Hepatocyte (in vitro differentiated cells): ENCODE data around the gene CIAO3.
"Not testable (repeated sequence)": the region's sequence is repeated elsewhere in the genome, so short reads cannot be mapped to it uniquely, and the experiment has no call there.

ENCODE experiments used
- EZH2 ChIP-seq: fragments of 200-600 bp; sonication (generic); IDR thresholded peaks from 2 replicates; pipeline ENCODE4 v1.6.1; 2016; ENCODE audit warnings: antibody characterized with exemption, mild to moderate bottlenecking, borderline replicate concordance
- EZH2phosphoT487 ChIP-seq: fragments of 200-600 bp; sonication (generic); IDR thresholded peaks from one replicate; pipeline ENCODE4 v1.6.1; 2018; ENCODE audit warnings: antibody characterized with exemption, mild to moderate bottlenecking, low read depth, moderate library complexity; ENCODE audit not compliant: unreplicated experiment, severe bottlenecking
- TF ChIP-seq, protein P1 (sequence below): fragments of 200-600 bp; sonication (generic); IDR thresholded peaks from 2 replicates; pipeline ENCODE4 v1.5.1; 2016; ENCODE audit warnings: antibody characterized with exemption, mild to moderate bottlenecking; ENCODE audit not compliant: poor library complexity

DNA sequence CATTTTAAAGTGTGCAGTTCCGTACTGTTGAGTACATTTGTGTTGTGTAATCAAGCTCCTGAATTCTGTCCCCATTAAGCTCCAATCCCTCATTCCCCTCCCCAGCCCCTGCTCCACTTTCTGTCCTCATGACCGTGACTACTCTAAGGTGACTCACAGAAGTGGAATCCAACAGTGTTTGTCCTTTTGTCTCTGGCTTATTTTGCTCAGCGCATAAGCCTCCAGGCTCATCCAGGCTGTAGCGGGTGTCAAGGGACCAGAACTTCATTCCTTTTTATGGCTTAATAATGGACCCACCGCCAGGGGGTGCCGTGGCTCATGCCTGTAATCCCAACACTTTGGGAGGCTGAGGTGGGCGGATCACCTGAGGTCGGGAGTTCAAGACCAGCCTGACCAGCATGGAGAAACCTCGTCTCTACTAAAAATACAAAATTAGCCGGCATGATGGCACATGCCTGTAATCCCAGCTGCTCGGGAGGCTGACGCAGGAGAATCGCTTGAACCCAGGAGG, 28.0 kb downstream of the CIAO3 start:
- TF ChIP-seq, protein P1, sequence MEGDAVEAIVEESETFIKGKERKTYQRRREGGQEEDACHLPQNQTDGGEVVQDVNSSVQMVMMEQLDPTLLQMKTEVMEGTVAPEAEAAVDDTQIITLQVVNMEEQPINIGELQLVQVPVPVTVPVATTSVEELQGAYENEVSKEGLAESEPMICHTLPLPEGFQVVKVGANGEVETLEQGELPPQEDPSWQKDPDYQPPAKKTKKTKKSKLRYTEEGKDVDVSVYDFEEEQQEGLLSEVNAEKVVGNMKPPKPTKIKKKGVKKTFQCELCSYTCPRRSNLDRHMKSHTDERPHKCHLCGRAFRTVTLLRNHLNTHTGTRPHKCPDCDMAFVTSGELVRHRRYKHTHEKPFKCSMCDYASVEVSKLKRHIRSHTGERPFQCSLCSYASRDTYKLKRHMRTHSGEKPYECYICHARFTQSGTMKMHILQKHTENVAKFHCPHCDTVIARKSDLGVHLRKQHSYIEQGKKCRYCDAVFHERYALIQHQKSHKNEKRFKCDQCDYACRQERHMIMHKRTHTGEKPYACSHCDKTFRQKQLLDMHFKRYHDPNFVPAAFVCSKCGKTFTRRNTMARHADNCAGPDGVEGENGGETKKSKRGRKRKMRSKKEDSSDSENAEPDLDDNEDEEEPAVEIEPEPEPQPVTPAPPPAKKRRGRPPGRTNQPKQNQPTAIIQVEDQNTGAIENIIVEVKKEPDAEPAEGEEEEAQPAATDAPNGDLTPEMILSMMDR = peak; percentile 41
- not testable (repeated sequence) for TF ChIP-seq EZH2, EZH2phosphoT487
